Measurements from ENCODE around the gene SFTPB.

DNA sequence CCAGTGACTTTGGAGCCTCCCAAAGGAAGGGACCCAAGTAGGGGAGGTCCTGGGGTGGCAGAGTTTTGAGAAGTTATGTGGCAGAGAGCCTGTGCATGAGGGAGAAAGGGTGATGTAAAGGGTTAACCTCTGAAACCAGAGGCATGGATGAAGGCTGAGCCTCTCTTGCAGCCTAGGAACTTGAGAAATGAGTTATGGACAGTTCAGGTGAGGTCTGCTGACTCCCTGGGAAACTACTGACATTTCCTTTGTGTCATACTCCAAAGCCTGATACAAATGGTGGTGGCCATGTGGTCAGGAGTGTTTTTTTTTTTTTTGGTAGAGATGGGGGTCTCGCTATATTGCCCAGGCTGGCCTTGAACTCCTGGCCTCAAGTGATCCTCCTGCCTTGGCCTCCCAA lies 13.8 kb upstream of the SFTPB start:
- TF ChIP-seq BHLHE40 (IDR thresholded peaks at IDR 0.05; ENCODE audit: borderline replicate concordance), result no peak
- no peak for TF ChIP-seq FOXA1 (IDR thresholded peaks at IDR 0.05)
- TF ChIP-seq FOXM1 (IDR thresholded peaks at IDR 0.05; ENCODE audit: borderline replicate concordance), result no peak
- no peak for TF ChIP-seq SUZ12 (IDR thresholded peaks at IDR 0.05)
- no peak for TF ChIP-seq TARDBP (IDR thresholded peaks at IDR 0.05)
- no peak for TF ChIP-seq SP1 (IDR thresholded peaks at IDR 0.05)
- no peak for TF ChIP-seq LEF1 (IDR thresholded peaks at IDR 0.05; ENCODE audit: borderline replicate concordance)
- no peak for TF ChIP-seq NFRKB (IDR thresholded peaks at IDR 0.05)
- TF ChIP-seq FOXK2 (IDR thresholded peaks at IDR 0.05), result no peak
- TF ChIP-seq, protein P1, sequence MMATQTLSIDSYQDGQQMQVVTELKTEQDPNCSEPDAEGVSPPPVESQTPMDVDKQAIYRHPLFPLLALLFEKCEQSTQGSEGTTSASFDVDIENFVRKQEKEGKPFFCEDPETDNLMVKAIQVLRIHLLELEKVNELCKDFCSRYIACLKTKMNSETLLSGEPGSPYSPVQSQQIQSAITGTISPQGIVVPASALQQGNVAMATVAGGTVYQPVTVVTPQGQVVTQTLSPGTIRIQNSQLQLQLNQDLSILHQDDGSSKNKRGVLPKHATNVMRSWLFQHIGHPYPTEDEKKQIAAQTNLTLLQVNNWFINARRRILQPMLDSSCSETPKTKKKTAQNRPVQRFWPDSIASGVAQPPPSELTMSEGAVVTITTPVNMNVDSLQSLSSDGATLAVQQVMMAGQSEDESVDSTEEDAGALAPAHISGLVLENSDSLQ (IDR thresholded peaks at IDR 0.05), result no peak
- TF ChIP-seq ARNT (IDR thresholded peaks at IDR 0.05), result no peak
- no peak for TF ChIP-seq L3MBTL2 (conservative IDR thresholded peaks at IDR 0.05)
- no peak for TF ChIP-seq ELF4 (IDR thresholded peaks at IDR 0.05)
